K562 (cell line): ENCODE results near the gene ZBTB42. TPM values are rescaled to one million over a fixed set of nuclear protein-coding genes. Genes with fewer than 3 reads are reported as not detected.

Source experiments
- ATAC-seq: fragments of 200-7000 bp; cut with Tn5 transposase; 3 replicates; pipeline ENCODE4 v1.9.1; 2020; ENCODE audit warnings: moderate library complexity
- BruUV-seq: library from RNA; stranded (reverse); fragments of 400-500 nt; replicated peaks from 2 replicates; lab custom pipeline; 2021; lab: Mats Ljungman, UMichigan
- CTCF ChIA-PET: fragments of 300-600 bp; formaldehyde crosslinking; extraction: SDS; loops from one replicate; lab custom pipeline; 2021; ENCODE audit warnings: low intra/inter-chr PET ratio; lab: Yijun Ruan, JAX
- POLR2A ChIA-PET: fragments of 300-600, 350-650 bp; sonication (Branson Sonifier 250); formaldehyde crosslinking; extraction: SDS; loops from one replicate; lab custom pipeline; 2021; ENCODE audit warnings: antibody characterized with exemption, inconsistent platforms; lab: Yijun Ruan, JAX
- DNase-seq, 4 experiments: peaks; one replicate each; pipeline versions ENCODE4 v3.0.0 to v3.0.0-alpha.2; 2011 to 2018; ENCODE audit warnings: low spot score in 3 of 4, mixed read lengths in 3 of 4; ENCODE audit errors: extremely low read depth in 1 of 4
- FAIRE-seq: peaks from 2 replicates; lab custom pipeline; 2011; peaks lifted over from hg19 to GRCh38; lab: Jason Lieb, UNC
- H2AFZ ChIP-seq: 2 replicates; pipeline ENCODE4 v1.6.0; 2011; ENCODE audit warnings: low read depth, low read length, control low read depth, inconsistent platforms
- H3K27ac ChIP-seq: fragments of 200-600 bp; 3 replicates; pipeline ENCODE4 v1.8.0; 2011; ENCODE audit warnings: low read depth, mild to moderate bottlenecking, control low read depth, inconsistent platforms, low read length, moderate library complexity, mixed read lengths; ENCODE audit errors: extremely low read depth
- H3K27me3 ChIP-seq, 2 experiments: fragments of 300-600 bp in 1 of 2; 2 replicates in 1 of 2; 3 replicates in 1 of 2; pipeline versions ENCODE4 v1.6.0 to v1.8.0; 2011; ENCODE audit warnings: inconsistent platforms in 2 of 2, low read length in 2 of 2, mild to moderate bottlenecking in 1 of 2, mixed read lengths in 1 of 2, moderate library complexity in 1 of 2; ENCODE audit not compliant: control insufficient read depth in 2 of 2, insufficient read depth in 2 of 2
- H3K36me3 ChIP-seq: fragments of 300-600 bp; 3 replicates; pipeline ENCODE4 v1.8.0; 2011; ENCODE audit warnings: mild to moderate bottlenecking, low read length, inconsistent platforms; ENCODE audit not compliant: control insufficient read depth, insufficient read depth
- H3K4me1 ChIP-seq, 2 experiments: fragments of 200-600 bp in 1 of 2; replicated peaks in 1 of 2; 2 replicates in 1 of 2; 3 replicates in 1 of 2; pipeline versions ENCODE4 v1.5.1 to v1.8.0; 2011; ENCODE audit warnings: inconsistent platforms in 2 of 2, low read length in 2 of 2, mild to moderate bottlenecking in 1 of 2, mixed read lengths in 1 of 2, moderate library complexity in 1 of 2; ENCODE audit not compliant: control insufficient read depth in 2 of 2, insufficient read depth in 2 of 2
- H3K4me2 ChIP-seq: 2 replicates; pipeline ENCODE4 v1.6.1; 2011; ENCODE audit warnings: low read length, control low read depth, inconsistent platforms, mixed read lengths; ENCODE audit not compliant: insufficient read depth
- H3K4me3 ChIP-seq: fragments of 200-600 bp; sonication (generic), shearing (Covaris generic); 2 replicates; pipeline ENCODE4 v1.5.1; 2016; ENCODE audit warnings: control low read depth, inconsistent platforms
- H3K79me2 ChIP-seq: fragments of 200-600 bp; 3 replicates; pipeline ENCODE4 v1.8.0; 2011; ENCODE audit warnings: low read length, inconsistent platforms; ENCODE audit not compliant: control insufficient read depth, insufficient read depth
- H3K9ac ChIP-seq, 2 experiments: 2 replicates each; pipeline versions ENCODE4 v1.6.0 to v1.6.1; 2011; ENCODE audit warnings: low read depth in 2 of 2, low read length in 2 of 2, control low read depth in 1 of 2, inconsistent platforms in 1 of 2, mild to moderate bottlenecking in 1 of 2, mixed read lengths in 1 of 2; ENCODE audit not compliant: insufficient read depth in 1 of 2
- H3K9me1 ChIP-seq: one replicate; pipeline ENCODE4 v1.6.0; 2011; ENCODE audit warnings: inconsistent platforms, mild to moderate bottlenecking, low read length, moderate library complexity; ENCODE audit not compliant: control insufficient read depth, insufficient read depth
- H3K9me3 ChIP-seq: replicated peaks from 2 replicates; pipeline ENCODE4 v1.5.1; 2011; ENCODE audit warnings: low read depth, low read length, inconsistent platforms; ENCODE audit not compliant: control insufficient read depth, insufficient read depth
- H4K20me1 ChIP-seq: replicated peaks from 2 replicates; pipeline ENCODE4 v1.6.1; 2011; ENCODE audit warnings: low read length, inconsistent platforms, mixed read lengths; ENCODE audit not compliant: control insufficient read depth, insufficient read depth
- ADNP ChIP-seq: fragments of 200-800 bp; sonication (Bioruptor generic); IDR thresholded peaks from 2 replicates; pipeline ENCODE4 v1.6.1; 2016; ENCODE audit warnings: missing genetic modification characterization, missing compliant biosample characterization
- BACH1 ChIP-seq: fragments of 200-800 bp; sonication (Bioruptor generic); IDR thresholded peaks from 2 replicates; pipeline ENCODE4 v1.6.1; 2016; ENCODE audit warnings: missing genetic modification characterization, missing compliant biosample characterization
- BHLHE40 ChIP-seq: IDR thresholded peaks from 2 replicates; pipeline ENCODE4 v1.6.1; 2011; ENCODE audit warnings: low read length, improper control_type of control experiment
- ELF1 ChIP-seq: fragments of 200-800 bp; sonication (Bioruptor generic); IDR thresholded peaks from 2 replicates; pipeline ENCODE4 v1.6.1; 2016; ENCODE audit warnings: missing genetic modification characterization, missing compliant biosample characterization
- FOXJ2 ChIP-seq: fragments of 200-800 bp; sonication (Bioruptor generic); IDR thresholded peaks from 2 replicates; pipeline ENCODE4 v1.6.1; 2016; ENCODE audit warnings: missing genetic modification characterization, missing compliant biosample characterization
- MCM7 ChIP-seq, 2 experiments: fragments of 450-650 bp; IDR thresholded peaks; 2 replicates each; pipeline ENCODE4 v1.6.1; 2016 to 2018
- NEUROD1 ChIP-seq: fragments of 150-350 bp; IDR thresholded peaks from 2 replicates; pipeline ENCODE4 v1.6.1; 2014; ENCODE audit warnings: borderline replicate concordance, low read length, low read depth; ENCODE audit not compliant: partially characterized antibody
- POU5F1 ChIP-seq: fragments of 150-350 bp; IDR thresholded peaks from 2 replicates; pipeline ENCODE4 v1.6.1; 2014; ENCODE audit warnings: borderline replicate concordance, low read length, low read depth, mild to moderate bottlenecking; ENCODE audit not compliant: partially characterized antibody
- STAG1 ChIP-seq: sonication (generic); formaldehyde crosslinking; IDR thresholded peaks from 2 replicates; pipeline ENCODE4 v1.5.0; 2020; ENCODE audit warnings: missing genetic modification reagents, borderline replicate concordance
- TCFL5 ChIP-seq: fragments of 250-450 bp; sonication (Bioruptor Pico); conservative IDR thresholded peaks from 2 replicates; pipeline ENCODE4 v1.6.1; 2021; ENCODE audit warnings: mild to moderate bottlenecking, moderate library complexity, matching md5 sums
- ZFP30 ChIP-seq: fragments of 250-450 bp; sonication (Bioruptor Pico); IDR thresholded peaks from 2 replicates; pipeline ENCODE4 v1.8.0; 2022; ENCODE audit warnings: moderate library complexity, mild to moderate bottlenecking, inconsistent platforms, borderline replicate concordance
- WGBS: fragments of 100-300 bp; shearing (Covaris generic); methylation state at CpG from one replicate; pipeline ENCODE4 v1.1.6; 2016; ENCODE audit warnings: low coverage, mixed read lengths; ENCODE audit not compliant: insufficient coverage; ENCODE audit errors: missing lambda C conversion rate; 5-methylcytosine and 5-hydroxymethylcytosine counted together
- in situ Hi-C: fragments of 300-500 bp; cut with MboI; formaldehyde crosslinking; loops from 4 replicates; pipeline ENCODE4 v1.15.0; 2018; ENCODE audit warnings: inconsistent platforms, mixed read lengths
- intact Hi-C: fragments of 100-400 bp; cut with micrococcal nuclease; formaldehyde crosslinking; loops from 2 replicates; pipeline ENCODE4 v1.14.2; 2022
- polyA plus RNA-seq, 8 experiments: library from polyadenylated mRNA; depleted of rRNA in 4 of 8; stranded (reverse) in 5 of 8; unstranded in 3 of 8; fragments of >200 nt; fragmentation: Nextera tagmentation in 2 of 8; fragmentation: Illumina TruSeq in 1 of 8; extraction: Ambion mirVana in 2 of 8; extraction: Trizol in 1 of 8; gene quantifications; 2 replicates each; pipeline versions ENCODE4 v1.2.1 to v1.2.3, GENCODE V29; 2011 to 2014; ENCODE audit warnings: inconsistent platforms in 1 of 8, missing spikeins in 1 of 8
- total RNA-seq, 7 experiments: library from RNA; depleted of rRNA in 6 of 7; stranded (reverse); fragments of >200 nt in 6 of 7; fragmentation: Illumina TruSeq in 2 of 7; extraction: Trizol in 2 of 7; gene quantifications; 2 replicates each; pipeline versions ENCODE4 v1.2.1 to v1.2.3, GENCODE V29; 2011 to 2021; ENCODE audit warnings: low replicate concordance in 1 of 7
- TF ChIP-seq, protein P1 (sequence below): fragments of 250-450 bp; sonication (Bioruptor Pico); IDR thresholded peaks from 2 replicates; pipeline ENCODE4 v1.8.0; 2022; ENCODE audit warnings: moderate library complexity, mild to moderate bottlenecking, inconsistent platforms
- TF ChIP-seq, protein P2 (sequence below): fragments of 250-450 bp; sonication (Bioruptor Pico); IDR thresholded peaks from 2 replicates; pipeline ENCODE4 v1.5.0; 2020; ENCODE audit warnings: mild to moderate bottlenecking, borderline replicate concordance
- TF ChIP-seq, protein P3 (sequence below): IDR thresholded peaks from 2 replicates; pipeline ENCODE4 v1.6.1; 2011; ENCODE audit warnings: borderline replicate concordance, low read depth, mild to moderate bottlenecking, moderate library complexity, low read length; ENCODE audit not compliant: insufficient read depth, poor library complexity, severe bottlenecking

ZBTB42 gene
- total and polyA plus RNA-seq, 9 of the 15 experiments (the other 6 are each of a cell fraction or from before 2014, with no cell fraction given) = 0.03 to 8.5 (median 2.4) TPM

DNA sequence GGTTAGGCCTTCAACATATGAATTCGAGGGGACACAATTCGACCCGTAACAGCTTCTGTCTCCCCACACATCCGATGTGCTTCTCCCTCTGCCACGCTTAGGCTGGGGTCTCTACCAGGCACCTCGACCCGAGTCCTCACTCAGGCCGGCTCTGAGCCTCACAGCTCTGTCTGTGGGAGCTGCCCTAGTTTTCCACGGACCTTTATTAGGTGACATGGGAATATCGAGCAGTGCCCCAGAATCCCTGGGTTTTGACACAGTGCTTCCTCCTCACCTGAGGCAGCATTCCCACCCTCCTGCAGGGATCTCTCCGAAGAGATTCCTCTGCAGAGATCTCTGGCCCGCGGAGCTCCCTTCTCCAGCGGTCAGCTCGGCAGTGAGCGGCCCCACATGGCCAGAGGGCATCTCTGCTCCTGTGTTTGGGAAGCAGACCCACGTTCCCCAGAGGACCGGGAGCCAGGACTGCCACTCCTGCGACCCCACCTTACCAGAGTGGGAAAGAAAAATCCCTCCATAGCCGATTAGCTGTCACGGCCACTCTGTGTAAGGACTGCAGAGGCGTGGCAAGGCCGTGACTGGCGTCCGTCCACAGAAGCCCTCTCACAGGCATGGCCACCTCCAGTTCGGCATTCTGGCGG is 21.2 kb downstream of the ZBTB42 start:
- Histone ChIP-seq H2AFZ (no peak overlapping the region), H3K9me3 (no peaks in the 10 kb centered on the region), H3K4me1 (peaks cover 3 to 39% of the 10 kb centered on the region in 2 experiments; a peak in 3 of 5 replicates), H3K9ac (peak overlapping the region in 1 of 2 experiments; percentile 58; a peak in 1 of 4 replicates), H4K20me1 (no peaks in the 10 kb centered on the region; the same call in 1 of the 2 replicates), H3K79me2 (peaks cover 9% of the 10 kb centered on the region), H3K4me2 (no peak overlapping the region), H3K4me3 (no peak overlapping the region), H3K27me3 (no peaks in the 10 kb centered on the region), H3K27ac (no peak overlapping the region), H3K36me3 (peaks cover 8% of the 10 kb centered on the region; the same call in 1 of the 3 replicates), H3K9me1 (no peaks in the 10 kb centered on the region)
- intact Hi-C loops = no loop called here
- in situ Hi-C loops = loop anchor here (5.0 kb wide), 1 partner anchor 55 kb away; no protein-coding TSS in a partner anchor
- ATAC-seq = no peak
- no peak for FAIRE-seq
- CTCF ChIA-PET = no interaction called here
- POLR2A ChIA-PET = interaction anchor here (1.3 kb wide), 1 partner anchor 37 kb away, joined by 6 read pairs; no protein-coding TSS in a partner anchor
- 63% methylated on average over 18 of the region's 27 CpGs for WGBS
- no peak for TF ChIP-seq ZFP30 (CRISPR knock-in tag)
- TF ChIP-seq ELF1 (tag) = no peak
- TF ChIP-seq STAG1 (CRISPR knock-in tag) = no peak
- no peak for TF ChIP-seq POU5F1
- no peak for TF ChIP-seq NEUROD1
- TF ChIP-seq, protein P1, sequence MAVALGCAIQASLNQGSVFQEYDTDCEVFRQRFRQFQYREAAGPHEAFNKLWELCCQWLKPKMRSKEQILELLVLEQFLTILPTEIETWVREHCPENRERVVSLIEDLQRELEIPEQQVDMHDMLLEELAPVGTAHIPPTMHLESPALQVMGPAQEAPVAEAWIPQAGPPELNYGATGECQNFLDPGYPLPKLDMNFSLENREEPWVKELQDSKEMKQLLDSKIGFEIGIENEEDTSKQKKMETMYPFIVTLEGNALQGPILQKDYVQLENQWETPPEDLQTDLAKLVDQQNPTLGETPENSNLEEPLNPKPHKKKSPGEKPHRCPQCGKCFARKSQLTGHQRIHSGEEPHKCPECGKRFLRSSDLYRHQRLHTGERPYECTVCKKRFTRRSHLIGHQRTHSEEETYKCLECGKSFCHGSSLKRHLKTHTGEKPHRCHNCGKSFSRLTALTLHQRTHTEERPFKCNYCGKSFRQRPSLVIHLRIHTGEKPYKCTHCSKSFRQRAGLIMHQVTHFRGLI (CRISPR knock-in tag) = no peak
- TF ChIP-seq TCFL5 = no peak
- TF ChIP-seq, protein P2, sequence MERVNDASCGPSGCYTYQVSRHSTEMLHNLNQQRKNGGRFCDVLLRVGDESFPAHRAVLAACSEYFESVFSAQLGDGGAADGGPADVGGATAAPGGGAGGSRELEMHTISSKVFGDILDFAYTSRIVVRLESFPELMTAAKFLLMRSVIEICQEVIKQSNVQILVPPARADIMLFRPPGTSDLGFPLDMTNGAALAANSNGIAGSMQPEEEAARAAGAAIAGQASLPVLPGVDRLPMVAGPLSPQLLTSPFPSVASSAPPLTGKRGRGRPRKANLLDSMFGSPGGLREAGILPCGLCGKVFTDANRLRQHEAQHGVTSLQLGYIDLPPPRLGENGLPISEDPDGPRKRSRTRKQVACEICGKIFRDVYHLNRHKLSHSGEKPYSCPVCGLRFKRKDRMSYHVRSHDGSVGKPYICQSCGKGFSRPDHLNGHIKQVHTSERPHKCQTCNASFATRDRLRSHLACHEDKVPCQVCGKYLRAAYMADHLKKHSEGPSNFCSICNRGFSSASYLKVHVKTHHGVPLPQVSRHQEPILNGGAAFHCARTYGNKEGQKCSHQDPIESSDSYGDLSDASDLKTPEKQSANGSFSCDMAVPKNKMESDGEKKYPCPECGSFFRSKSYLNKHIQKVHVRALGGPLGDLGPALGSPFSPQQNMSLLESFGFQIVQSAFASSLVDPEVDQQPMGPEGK (CRISPR knock-in tag) = no peak
- TF ChIP-seq BACH1 (tag) = no peak
- no peak for TF ChIP-seq BHLHE40
- TF ChIP-seq, protein P3, sequence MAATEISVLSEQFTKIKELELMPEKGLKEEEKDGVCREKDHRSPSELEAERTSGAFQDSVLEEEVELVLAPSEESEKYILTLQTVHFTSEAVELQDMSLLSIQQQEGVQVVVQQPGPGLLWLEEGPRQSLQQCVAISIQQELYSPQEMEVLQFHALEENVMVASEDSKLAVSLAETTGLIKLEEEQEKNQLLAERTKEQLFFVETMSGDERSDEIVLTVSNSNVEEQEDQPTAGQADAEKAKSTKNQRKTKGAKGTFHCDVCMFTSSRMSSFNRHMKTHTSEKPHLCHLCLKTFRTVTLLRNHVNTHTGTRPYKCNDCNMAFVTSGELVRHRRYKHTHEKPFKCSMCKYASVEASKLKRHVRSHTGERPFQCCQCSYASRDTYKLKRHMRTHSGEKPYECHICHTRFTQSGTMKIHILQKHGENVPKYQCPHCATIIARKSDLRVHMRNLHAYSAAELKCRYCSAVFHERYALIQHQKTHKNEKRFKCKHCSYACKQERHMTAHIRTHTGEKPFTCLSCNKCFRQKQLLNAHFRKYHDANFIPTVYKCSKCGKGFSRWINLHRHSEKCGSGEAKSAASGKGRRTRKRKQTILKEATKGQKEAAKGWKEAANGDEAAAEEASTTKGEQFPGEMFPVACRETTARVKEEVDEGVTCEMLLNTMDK = no peak
- no peak for TF ChIP-seq MCM7 (IDR thresholded peaks at IDR 0.05)
- TF ChIP-seq FOXJ2 (tag) = no peak
- TF ChIP-seq ADNP = no peak
- BruUV-seq = no TSS peak
- peak in 1 of 4 experiments; percentile 0 for DNase-seq
